ENCODE data around the gene VSIR. TPM values are rescaled to one million over a fixed set of nuclear protein-coding genes. Genes with fewer than 3 reads are reported as not detected.

Gene VSIR
- polyA plus RNA-seq, 1 of the 3 experiments (the other 2 are of a cell fraction) = 11.3 TPM

DNA sequence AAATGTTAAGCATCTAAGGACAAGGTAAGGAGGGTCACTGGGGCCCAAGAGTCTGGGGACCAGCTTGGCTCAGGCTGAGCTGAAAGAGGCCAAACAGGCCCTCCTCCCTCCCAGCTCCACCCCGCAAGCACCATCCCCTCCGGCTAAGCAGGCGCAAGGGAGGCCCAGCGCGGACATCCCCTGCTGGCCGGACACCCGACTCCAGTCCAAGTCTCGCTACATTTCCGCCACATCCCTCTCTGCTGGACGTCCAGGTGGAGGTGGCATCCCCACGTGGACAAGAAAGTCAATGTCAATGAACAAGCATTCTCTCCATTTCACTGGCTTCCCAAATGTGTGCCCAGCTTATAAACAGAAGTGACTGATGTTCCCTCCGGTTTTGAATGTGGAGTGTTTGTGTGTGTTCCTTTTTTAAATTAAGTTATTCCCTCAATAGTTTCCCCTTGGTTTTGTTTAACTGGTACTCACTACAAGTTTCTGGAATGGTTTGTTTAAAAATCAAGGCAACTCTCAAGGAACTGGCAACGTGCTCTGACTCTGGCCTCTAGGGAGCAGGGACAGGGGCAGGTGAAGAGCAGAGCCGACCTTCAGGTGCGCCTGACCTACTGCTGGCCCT, 42.3 kb upstream of the VSIR start:
- ChIA-PET CTCF (interaction anchor here (0.8 to 5.7 kb wide), 6 partner anchors 10 to 108 kb away, joined by 3 to 40 read pairs (median 4); no protein-coding TSS in a partner anchor), POLR2A (interaction anchor here (1.5 kb wide), 1 partner anchor 20 kb away, joined by 3 read pairs; no protein-coding TSS in a partner anchor)

DNA sequence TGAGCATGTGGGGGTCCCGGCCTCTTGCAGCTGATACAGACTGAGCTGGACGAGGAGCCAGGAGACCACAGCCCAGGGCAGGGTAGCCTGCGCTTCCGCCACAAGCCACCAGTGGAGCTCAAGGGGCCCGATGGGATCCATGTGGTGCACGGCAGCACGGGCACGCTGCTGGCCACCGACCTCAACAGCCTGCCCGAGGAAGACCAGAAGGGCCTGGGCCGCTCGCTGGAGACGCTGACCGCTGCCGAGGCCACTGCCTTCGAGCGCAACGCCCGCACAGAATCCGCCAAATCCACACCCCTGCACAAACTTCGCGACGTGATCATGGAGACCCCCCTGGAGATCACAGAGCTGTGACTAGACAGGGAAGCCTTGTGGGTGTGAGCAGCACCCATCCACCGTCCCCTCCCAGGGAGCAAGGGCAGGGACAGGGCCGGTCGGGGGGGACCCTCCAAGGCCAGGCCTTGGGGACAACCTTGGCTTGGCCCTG, 41.6 kb upstream of the VSIR start:
- Histone ChIP-seq H3K9ac (no peak overlapping the region), H3K36me3 (replicated peaks in 1 of 2; ENCODE audit: control insufficient read depth in 1 of 2, insufficient read depth in 2 of 2, low read length in 1 of 2) (peaks cover 16 to 52% of the 10 kb centered on the region in 2 experiments), H3K4me1 (ENCODE audit: control insufficient read depth in 1 of 2, insufficient read depth in 2 of 2, low read depth in 1 of 2, low read length in 1 of 2) (no peaks in the 10 kb centered on the region; a peak in 1 of 4 replicates), H3K4me3 (ENCODE audit: low read depth in 2 of 2, low read length in 1 of 2) (no peak overlapping the region), H3K27me3 (ENCODE audit: insufficient read depth) (no peaks in the 10 kb centered on the region), H3K9me3 (no peaks in the 10 kb centered on the region), H4K20me1 (ENCODE audit: insufficient read depth) (0 out of 2 replicates have a peak, but pooled peaks cover 6% of the 10 kb centered on the region), H3F3A (replicated peaks; ENCODE audit: insufficient read depth) (no peaks in the 10 kb centered on the region), H3K4me2 (no peak overlapping the region), H3K9me2 (no peaks in the 10 kb centered on the region), H3K27ac (ENCODE audit: low read depth in 2 of 2, low read length in 1 of 2) (no peak overlapping the region), H2AFZ (ENCODE audit: low read depth) (no peak overlapping the region), H3K79me2 (ENCODE audit: insufficient read depth) (no peaks in the 10 kb centered on the region)
- CTCF ChIA-PET = interaction anchor here (0.8 to 5.5 kb wide), 6 partner anchors 11 to 107 kb away, joined by 3 to 36 read pairs (median 3); no protein-coding TSS in a partner anchor
- POLR2A ChIA-PET = interaction anchor here (1.5 kb wide), 1 partner anchor 21 kb away, joined by 3 read pairs; no protein-coding TSS in a partner anchor
- DNase-seq = peak; percentile 51
- no CpG with 5 or more reads among the region's 26 CpGs for WGBS (ENCODE audit: low lambda C conversion rate)
- TF ChIP-seq, protein P1, sequence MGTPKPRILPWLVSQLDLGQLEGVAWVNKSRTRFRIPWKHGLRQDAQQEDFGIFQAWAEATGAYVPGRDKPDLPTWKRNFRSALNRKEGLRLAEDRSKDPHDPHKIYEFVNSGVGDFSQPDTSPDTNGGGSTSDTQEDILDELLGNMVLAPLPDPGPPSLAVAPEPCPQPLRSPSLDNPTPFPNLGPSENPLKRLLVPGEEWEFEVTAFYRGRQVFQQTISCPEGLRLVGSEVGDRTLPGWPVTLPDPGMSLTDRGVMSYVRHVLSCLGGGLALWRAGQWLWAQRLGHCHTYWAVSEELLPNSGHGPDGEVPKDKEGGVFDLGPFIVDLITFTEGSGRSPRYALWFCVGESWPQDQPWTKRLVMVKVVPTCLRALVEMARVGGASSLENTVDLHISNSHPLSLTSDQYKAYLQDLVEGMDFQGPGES (IDR thresholded peaks at IDR 0.05; ENCODE audit: low read depth, low read length) = no peak
- no peak for TF ChIP-seq TEAD4 (IDR thresholded peaks at IDR 0.05; ENCODE audit: borderline replicate concordance, insufficient read depth)
- TF ChIP-seq TCF12 (IDR thresholded peaks at IDR 0.05) = no peak
- TF ChIP-seq, protein P2, sequence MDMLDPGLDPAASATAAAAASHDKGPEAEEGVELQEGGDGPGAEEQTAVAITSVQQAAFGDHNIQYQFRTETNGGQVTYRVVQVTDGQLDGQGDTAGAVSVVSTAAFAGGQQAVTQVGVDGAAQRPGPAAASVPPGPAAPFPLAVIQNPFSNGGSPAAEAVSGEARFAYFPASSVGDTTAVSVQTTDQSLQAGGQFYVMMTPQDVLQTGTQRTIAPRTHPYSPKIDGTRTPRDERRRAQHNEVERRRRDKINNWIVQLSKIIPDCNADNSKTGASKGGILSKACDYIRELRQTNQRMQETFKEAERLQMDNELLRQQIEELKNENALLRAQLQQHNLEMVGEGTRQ (IDR thresholded peaks at IDR 0.05; ENCODE audit: borderline replicate concordance, low read depth, low read length) = no peak
- TF ChIP-seq, protein P3, sequence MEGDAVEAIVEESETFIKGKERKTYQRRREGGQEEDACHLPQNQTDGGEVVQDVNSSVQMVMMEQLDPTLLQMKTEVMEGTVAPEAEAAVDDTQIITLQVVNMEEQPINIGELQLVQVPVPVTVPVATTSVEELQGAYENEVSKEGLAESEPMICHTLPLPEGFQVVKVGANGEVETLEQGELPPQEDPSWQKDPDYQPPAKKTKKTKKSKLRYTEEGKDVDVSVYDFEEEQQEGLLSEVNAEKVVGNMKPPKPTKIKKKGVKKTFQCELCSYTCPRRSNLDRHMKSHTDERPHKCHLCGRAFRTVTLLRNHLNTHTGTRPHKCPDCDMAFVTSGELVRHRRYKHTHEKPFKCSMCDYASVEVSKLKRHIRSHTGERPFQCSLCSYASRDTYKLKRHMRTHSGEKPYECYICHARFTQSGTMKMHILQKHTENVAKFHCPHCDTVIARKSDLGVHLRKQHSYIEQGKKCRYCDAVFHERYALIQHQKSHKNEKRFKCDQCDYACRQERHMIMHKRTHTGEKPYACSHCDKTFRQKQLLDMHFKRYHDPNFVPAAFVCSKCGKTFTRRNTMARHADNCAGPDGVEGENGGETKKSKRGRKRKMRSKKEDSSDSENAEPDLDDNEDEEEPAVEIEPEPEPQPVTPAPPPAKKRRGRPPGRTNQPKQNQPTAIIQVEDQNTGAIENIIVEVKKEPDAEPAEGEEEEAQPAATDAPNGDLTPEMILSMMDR (IDR thresholded peaks at IDR 0.05) = no peak
- no peak for TF ChIP-seq JUND (IDR thresholded peaks at IDR 0.05)
- TF ChIP-seq POLR2AphosphoS5 (IDR thresholded peaks at IDR 0.05; ENCODE audit: low read depth, low read length) = no peak
- TF ChIP-seq, protein P4, sequence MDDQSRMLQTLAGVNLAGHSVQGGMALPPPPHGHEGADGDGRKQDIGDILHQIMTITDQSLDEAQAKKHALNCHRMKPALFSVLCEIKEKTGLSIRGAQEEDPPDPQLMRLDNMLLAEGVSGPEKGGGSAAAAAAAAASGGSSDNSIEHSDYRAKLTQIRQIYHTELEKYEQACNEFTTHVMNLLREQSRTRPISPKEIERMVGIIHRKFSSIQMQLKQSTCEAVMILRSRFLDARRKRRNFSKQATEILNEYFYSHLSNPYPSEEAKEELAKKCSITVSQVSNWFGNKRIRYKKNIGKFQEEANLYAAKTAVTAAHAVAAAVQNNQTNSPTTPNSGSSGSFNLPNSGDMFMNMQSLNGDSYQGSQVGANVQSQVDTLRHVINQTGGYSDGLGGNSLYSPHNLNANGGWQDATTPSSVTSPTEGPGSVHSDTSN (IDR thresholded peaks at IDR 0.05) = no peak

More for the DNA sequence above, 42.3 kb upstream of the VSIR start:
- 89% methylated on average over 15 of the region's 15 CpGs for WGBS (ENCODE audit: low lambda C conversion rate)
- Histone ChIP-seq H3K27ac (ENCODE audit: low read depth in 2 of 2, low read length in 1 of 2) (no peak overlapping the region), H2AFZ (ENCODE audit: low read depth) (no peak overlapping the region), H3K27me3 (ENCODE audit: insufficient read depth) (no peaks in the 10 kb centered on the region), H3K4me3 (ENCODE audit: low read depth in 2 of 2, low read length in 1 of 2) (no peak overlapping the region), H3K9me3 (no peaks in the 10 kb centered on the region), H3K4me2 (no peak overlapping the region), H3K36me3 (replicated peaks in 1 of 2; ENCODE audit: control insufficient read depth in 1 of 2, insufficient read depth in 2 of 2, low read length in 1 of 2) (peaks cover 16 to 58% of the 10 kb centered on the region in 2 experiments), H3K79me2 (ENCODE audit: insufficient read depth) (no peaks in the 10 kb centered on the region), H4K20me1 (ENCODE audit: insufficient read depth) (0 out of 2 replicates have a peak, but pooled peaks cover 6% of the 10 kb centered on the region), H3K9ac (no peak overlapping the region), H3F3A (replicated peaks; ENCODE audit: insufficient read depth) (no peaks in the 10 kb centered on the region), H3K9me2 (no peaks in the 10 kb centered on the region), H3K4me1 (ENCODE audit: control insufficient read depth in 1 of 2, insufficient read depth in 2 of 2, low read depth in 1 of 2, low read length in 1 of 2) (no peaks in the 10 kb centered on the region; a peak in 1 of 4 replicates)
- DNase-seq = no peak
- TF ChIP-seq GABPA (IDR thresholded peaks at IDR 0.05; ENCODE audit: low read depth) = no peak
- TF ChIP-seq RFX5 (IDR thresholded peaks at IDR 0.05; ENCODE audit: low read length) = no peak
